Transverse colon (tissue), 3 donors: ENCODE data around the gene LYZL1.

ENCODE experiments used
- CTCF ChIP-seq, 5 experiments: fragments of 200-600 bp in 3 of 5; fragments of 450-650 bp in 2 of 5; sonication (generic) in 3 of 5; IDR thresholded peaks; 1 replicate in 2 of 5; 2 replicates in 3 of 5; pipeline ENCODE4 v1.5.1; 2016 to 2017; ENCODE audit warnings: antibody characterized with exemption in 5 of 5, inconsistent platforms in 3 of 5, mild to moderate bottlenecking in 2 of 5, moderate library complexity in 1 of 5
- EP300 ChIP-seq: sonication (generic); formaldehyde crosslinking; IDR thresholded peaks from one replicate; pipeline ENCODE4 v1.6.1; 2017; ENCODE audit warnings: antibody characterized with exemption, low read depth

GRCh38 chr10:29314726-29315125 lies 25.9 kb downstream of the LYZL1 start:
- TF ChIP-seq CTCF (IDR thresholded peaks at IDR 0.05) (no peak), EP300 (no peak)
